HEK293T (cell line): ENCODE results near the gene STON2.

Experiments used
- ARNT ChIP-seq: fragments of 450-650 bp; IDR thresholded peaks from 2 replicates; pipeline ENCODE4 v1.6.1; 2017; ENCODE audit warnings: mild to moderate bottlenecking
- BHLHE40 ChIP-seq: fragments of 450-650 bp; IDR thresholded peaks from 2 replicates; pipeline ENCODE4 v1.6.1; 2016; ENCODE audit warnings: mild to moderate bottlenecking, moderate library complexity, borderline replicate concordance
- FOXK2 ChIP-seq: fragments of 450-650 bp; IDR thresholded peaks from 2 replicates; pipeline ENCODE4 v1.6.1; 2016; ENCODE audit warnings: mild to moderate bottlenecking
- FOXM1 ChIP-seq: fragments of 450-650 bp; IDR thresholded peaks from 2 replicates; pipeline ENCODE4 v1.6.1; 2017; ENCODE audit warnings: mild to moderate bottlenecking, borderline replicate concordance
- LEF1 ChIP-seq: fragments of 450-650 bp; IDR thresholded peaks from 2 replicates; pipeline ENCODE4 v1.6.1; 2017; ENCODE audit warnings: mild to moderate bottlenecking, borderline replicate concordance
- SUZ12 ChIP-seq: fragments of 450-650 bp; IDR thresholded peaks from 2 replicates; pipeline ENCODE4 v1.6.1; 2016; ENCODE audit warnings: mild to moderate bottlenecking
- TARDBP ChIP-seq: fragments of 450-650 bp; IDR thresholded peaks from 2 replicates; pipeline ENCODE4 v1.6.1; 2016
- ZNF384 ChIP-seq: fragments of 450-650 bp; IDR thresholded peaks from 2 replicates; pipeline ENCODE4 v1.6.1; 2016

DNA sequence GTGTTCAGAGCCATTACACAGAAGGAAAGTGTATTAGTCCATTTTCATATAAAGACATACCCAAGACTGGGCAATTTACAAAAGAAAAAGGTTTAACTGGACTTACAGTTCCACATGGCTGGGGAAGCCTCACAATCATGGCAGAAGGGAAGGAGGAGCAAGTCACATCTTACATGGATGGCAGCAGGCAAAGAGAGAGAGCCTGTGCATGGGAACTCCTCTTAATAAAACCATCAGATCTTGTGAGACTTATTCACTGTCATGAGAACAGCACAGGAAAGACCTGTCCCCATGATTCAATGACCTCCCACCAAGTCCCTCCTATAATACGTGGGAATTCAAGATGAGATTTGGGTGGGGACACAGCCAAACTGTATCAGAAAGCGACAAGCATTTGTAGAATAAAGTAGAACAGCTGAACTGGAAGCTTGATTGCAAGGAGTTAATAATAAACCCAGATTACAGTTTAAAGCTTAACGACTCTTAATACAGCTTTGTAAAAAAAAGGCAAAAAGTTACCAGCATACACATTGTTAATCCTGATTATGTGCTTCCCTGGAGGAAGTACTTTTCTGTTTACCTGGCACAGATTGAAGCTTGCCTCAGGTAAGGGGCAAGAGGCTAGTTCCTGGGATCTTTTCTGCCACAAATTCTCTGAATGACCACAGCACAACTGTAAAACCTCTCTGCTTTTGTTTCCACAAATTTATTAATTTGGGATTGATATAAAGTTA lies 18.1 kb upstream of the STON2 start:
- TF ChIP-seq ARNT (no peak), ZNF384 (no peak), LEF1 (no peak), FOXM1 (no peak), TARDBP (no peak), BHLHE40 (no peak), FOXK2 (no peak), SUZ12 (no peak)
